HG02642 (cell line): Measurements from ENCODE around the gene SLFN12L.
A peak's percentile ranks its signal among the peaks of the same experiment; 100 is the strongest.
"Not testable (repeated sequence)": the region's sequence is repeated elsewhere in the genome, so short reads cannot be mapped to it uniquely, and the experiment has no call there.

Experiments used
- ATAC-seq: cut with Tn5 transposase; IDR thresholded peaks from one replicate; pipeline ENCODE4 v1.9.1; 2021; ENCODE audit warnings: mild to moderate bottlenecking; ENCODE audit not compliant: unreplicated experiment, poor library complexity

SLFN12L gene

GRCh38 chr17:35507714-35508113, 29.8 kb downstream of the SLFN12L start:
- not testable (repeated sequence) for ATAC-seq

- no peak for ATAC-seq
These were observed 37.9 kb downstream of the SLFN12L start for GRCh38 chr17:35499548-35499947.

- no peak for ATAC-seq
These were observed 38.9 kb downstream of the SLFN12L start for GRCh38 chr17:35498448-35499178.

GRCh38 chr17:35496451-35497290, 40.8 kb downstream of the SLFN12L start:
- ATAC-seq = no peak

GRCh38 chr17:35493040-35493439, 44.4 kb downstream of the SLFN12L start:
- ATAC-seq = no peak

- ATAC-seq = no peak
These were observed 46.1 kb downstream of the SLFN12L start for GRCh38 chr17:35491417-35491816.

- no peak for ATAC-seq
These were observed 47.5 kb downstream of the SLFN12L start for GRCh38 chr17:35489944-35490343.

- no peak for ATAC-seq
These were observed 48.5 kb downstream of the SLFN12L start for GRCh38 chr17:35488991-35489390.

- peak; percentile 54 for ATAC-seq
These were observed 50.4 kb downstream of the SLFN12L start for GRCh38 chr17:35486920-35487732.

GRCh38 chr17:35479271-35479670, 58.2 kb downstream of the SLFN12L start:
- ATAC-seq = no peak

GRCh38 chr17:35477248-35477647, 60.2 kb downstream of the SLFN12L start:
- ATAC-seq = no peak

GRCh38 chr17:35476283-35476820, 61.1 kb downstream of the SLFN12L start:
- no peak for ATAC-seq

- ATAC-seq = no peak
These were observed 69.0 kb downstream of the SLFN12L start for GRCh38 chr17:35468475-35468874.

- ATAC-seq = no peak
These were observed 69.7 kb downstream of the SLFN12L start for GRCh38 chr17:35467824-35468223.

- ATAC-seq = peak; percentile 94
These were observed 77.1 kb downstream of the SLFN12L start for GRCh38 chr17:35460354-35460851.

GRCh38 chr17:35454035-35454434, 83.4 kb downstream of the SLFN12L start:
- not testable (repeated sequence) for ATAC-seq

- ATAC-seq = no peak
These were observed 84.3 kb downstream of the SLFN12L start for GRCh38 chr17:35453171-35453570.

- no peak for ATAC-seq
These were observed 88.0 kb downstream of the SLFN12L start for GRCh38 chr17:35449371-35449931.

- ATAC-seq = peak; percentile 11
These were observed 88.6 kb downstream of the SLFN12L start for GRCh38 chr17:35448899-35449227.
